HG03103 (cell line): Measurements from ENCODE around the gene PRAMEF20.

Experiments
- ATAC-seq: cut with Tn5 transposase; IDR thresholded peaks from one replicate; pipeline ENCODE4 v1.9.1; 2021; ENCODE audit warnings: low read depth; ENCODE audit not compliant: unreplicated experiment

PRAMEF20 gene

DNA sequence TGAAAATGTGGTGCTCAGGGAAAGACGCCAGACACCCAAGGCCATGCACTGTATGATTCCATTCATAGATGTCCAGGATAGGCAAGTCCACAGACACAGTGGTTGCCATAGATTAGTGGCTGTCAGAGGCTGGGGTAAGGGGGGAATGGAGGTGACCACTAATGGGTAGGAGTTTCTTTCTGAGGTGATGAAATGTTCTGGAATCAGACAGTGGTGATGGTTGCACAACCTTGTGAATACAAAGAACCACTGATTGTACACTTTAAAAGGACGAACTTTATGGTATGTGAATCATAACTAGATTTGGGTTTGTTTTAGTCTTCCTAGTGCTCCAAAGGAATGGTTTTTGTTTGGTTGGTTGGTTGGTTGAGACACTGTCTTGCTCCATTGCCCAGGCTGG lies 51.7 kb downstream of the PRAMEF20 start:
- ATAC-seq: no peak

DNA sequence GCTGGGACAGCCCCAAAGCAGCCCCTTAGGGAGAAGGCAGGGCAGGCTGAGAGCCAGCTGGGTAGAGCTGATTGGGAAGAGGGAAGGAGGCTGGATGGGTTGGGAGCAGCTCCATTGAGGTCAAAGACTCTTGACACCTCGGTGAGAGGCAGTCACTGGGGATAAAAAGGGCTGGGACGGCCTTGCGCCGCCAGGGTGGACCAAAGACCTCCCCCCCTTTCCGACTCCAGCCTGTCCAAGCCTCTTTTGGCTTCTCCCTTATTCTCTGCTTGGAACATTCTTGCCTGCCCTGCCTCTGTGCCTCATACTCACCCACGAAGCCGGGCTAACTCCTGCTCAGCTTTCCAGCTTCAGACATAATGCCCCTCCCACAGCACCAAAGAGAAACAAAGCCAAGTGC lies 52.4 kb downstream of the PRAMEF20 start:
- ATAC-seq: no peak

DNA sequence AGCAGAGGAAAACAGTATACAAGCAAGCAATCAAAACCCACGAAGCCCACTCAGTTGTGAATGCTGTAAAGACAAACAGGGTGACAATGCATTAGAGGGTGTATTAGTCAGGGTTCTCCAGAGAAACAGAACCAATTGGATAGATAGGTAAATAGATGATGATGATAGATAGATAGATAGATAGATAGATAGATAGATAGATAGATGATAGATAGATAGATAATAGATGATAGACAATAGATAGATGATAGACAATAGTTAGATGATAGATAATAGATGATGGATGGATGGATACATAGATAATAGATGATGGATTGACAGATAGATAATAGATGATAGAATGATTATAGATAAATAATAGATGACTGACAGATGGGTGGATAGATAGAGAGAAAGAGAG lies 55.3 kb downstream of the PRAMEF20 start:
- no peak for ATAC-seq

DNA sequence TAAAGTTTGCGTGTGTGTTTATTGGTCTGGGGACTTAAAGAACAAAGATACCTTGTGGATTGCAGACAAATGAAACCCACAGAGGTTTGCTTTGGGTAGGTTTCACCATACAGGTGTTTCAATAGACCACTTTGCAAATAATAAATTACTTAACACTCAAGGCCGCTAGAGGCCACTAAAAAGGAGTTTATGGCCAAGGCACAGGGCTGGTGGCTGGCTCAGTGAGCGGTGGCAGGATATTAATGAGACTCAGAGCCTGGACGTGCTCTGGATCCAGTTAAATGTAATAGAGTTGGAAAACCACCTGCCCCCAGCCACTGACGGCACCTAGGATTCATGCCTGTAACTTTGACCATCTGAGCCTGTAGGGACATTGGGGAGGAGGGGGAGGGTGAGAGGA lies 59.1 kb downstream of the PRAMEF20 start:
- no peak for ATAC-seq
